C4-2B (cell line): ENCODE measurements around the gene SPARC.

Experiments
- ZFX ChIP-seq: fragments of 450-650 bp; IDR thresholded peaks from 2 replicates; pipeline ENCODE4 v1.6.1; 2017
- TF ChIP-seq, protein P1 (sequence below): fragments of 450-650 bp; conservative IDR thresholded peaks from 2 replicates; pipeline ENCODE4 v1.5.1; 2017; ENCODE audit warnings: mild to moderate bottlenecking

DNA sequence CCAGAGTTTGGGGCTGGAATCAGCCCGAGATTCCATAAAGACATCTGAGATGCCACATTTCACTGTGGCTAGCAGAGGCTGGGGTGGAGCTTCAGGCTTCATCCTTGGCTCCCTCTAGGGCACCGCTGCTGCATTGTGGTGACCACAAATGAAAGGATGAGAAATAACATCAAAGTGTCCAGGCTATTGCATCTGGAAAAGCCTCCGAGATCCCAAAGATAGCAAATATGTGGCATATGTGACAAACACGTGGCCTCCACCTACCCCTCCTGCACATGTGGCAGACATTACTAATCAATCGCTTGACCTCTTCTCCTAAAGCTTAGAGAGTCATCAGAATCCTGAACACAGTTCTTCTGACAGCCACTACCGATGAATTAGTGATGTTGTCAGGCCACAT, 4.5 kb downstream of the SPARC start:
- TF ChIP-seq, protein P1, sequence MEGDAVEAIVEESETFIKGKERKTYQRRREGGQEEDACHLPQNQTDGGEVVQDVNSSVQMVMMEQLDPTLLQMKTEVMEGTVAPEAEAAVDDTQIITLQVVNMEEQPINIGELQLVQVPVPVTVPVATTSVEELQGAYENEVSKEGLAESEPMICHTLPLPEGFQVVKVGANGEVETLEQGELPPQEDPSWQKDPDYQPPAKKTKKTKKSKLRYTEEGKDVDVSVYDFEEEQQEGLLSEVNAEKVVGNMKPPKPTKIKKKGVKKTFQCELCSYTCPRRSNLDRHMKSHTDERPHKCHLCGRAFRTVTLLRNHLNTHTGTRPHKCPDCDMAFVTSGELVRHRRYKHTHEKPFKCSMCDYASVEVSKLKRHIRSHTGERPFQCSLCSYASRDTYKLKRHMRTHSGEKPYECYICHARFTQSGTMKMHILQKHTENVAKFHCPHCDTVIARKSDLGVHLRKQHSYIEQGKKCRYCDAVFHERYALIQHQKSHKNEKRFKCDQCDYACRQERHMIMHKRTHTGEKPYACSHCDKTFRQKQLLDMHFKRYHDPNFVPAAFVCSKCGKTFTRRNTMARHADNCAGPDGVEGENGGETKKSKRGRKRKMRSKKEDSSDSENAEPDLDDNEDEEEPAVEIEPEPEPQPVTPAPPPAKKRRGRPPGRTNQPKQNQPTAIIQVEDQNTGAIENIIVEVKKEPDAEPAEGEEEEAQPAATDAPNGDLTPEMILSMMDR = no peak
- TF ChIP-seq ZFX = no peak
